HG03469 (cell line): ENCODE measurements around the gene FGD5.

Experiments used
- ATAC-seq: cut with Tn5 transposase; IDR thresholded peaks from one replicate; pipeline ENCODE4 v1.9.1; 2021; ENCODE audit warnings: mild to moderate bottlenecking, moderate library complexity, moderate number of reproducible peaks; ENCODE audit not compliant: unreplicated experiment

The FGD5 gene

GRCh38 chr3:14847613-14848541 lies 29.1 kb downstream of the FGD5 start:
- no peak for ATAC-seq

GRCh38 chr3:14848906-14849305 lies 30.1 kb downstream of the FGD5 start:
- ATAC-seq, result no peak

- ATAC-seq, result no peak
Observed at GRCh38 chr3:14849638-14850230, 31.0 kb downstream of the FGD5 start.

- ATAC-seq, result no peak
Observed at GRCh38 chr3:14852058-14852594, 33.4 kb downstream of the FGD5 start.

GRCh38 chr3:14852717-14853116 lies 34.0 kb downstream of the FGD5 start:
- ATAC-seq, result no peak

GRCh38 chr3:14853271-14853951 lies 34.6 kb downstream of the FGD5 start:
- ATAC-seq, result no peak

- no peak for ATAC-seq
Observed at GRCh38 chr3:14857506-14857905, 38.7 kb downstream of the FGD5 start.

GRCh38 chr3:14858105-14858504 lies 39.3 kb downstream of the FGD5 start:
- ATAC-seq, result no peak

- no peak for ATAC-seq
Observed at GRCh38 chr3:14859880-14860279, 41.1 kb downstream of the FGD5 start.

- no peak for ATAC-seq
Observed at GRCh38 chr3:14861031-14861430, 42.3 kb downstream of the FGD5 start.

- ATAC-seq, result no peak
Observed at GRCh38 chr3:14861446-14862302, 42.9 kb downstream of the FGD5 start.

GRCh38 chr3:14862303-14862660 lies 43.5 kb downstream of the FGD5 start:
- no peak for ATAC-seq

- no peak for ATAC-seq
Observed at GRCh38 chr3:14862661-14863230, 44.0 kb downstream of the FGD5 start.

GRCh38 chr3:14863333-14864100 lies 44.8 kb downstream of the FGD5 start:
- ATAC-seq, result no peak

- no peak for ATAC-seq
Observed at GRCh38 chr3:14864131-14864530, 45.4 kb downstream of the FGD5 start.

GRCh38 chr3:14866627-14867026 lies 47.9 kb downstream of the FGD5 start:
- ATAC-seq, result no peak

GRCh38 chr3:14867936-14868570 lies 49.3 kb downstream of the FGD5 start:
- no peak for ATAC-seq

GRCh38 chr3:14869917-14870782 lies 51.4 kb downstream of the FGD5 start:
- no peak for ATAC-seq
